Activated CD8-positive, alpha-beta memory T cell treated with anti-CD3 and anti-CD28 coated beads for 4 hours (primary cell): ENCODE measurements around the gene WDFY4.

Source experiments
- DNase-seq, 2 donors: peaks; one replicate each; pipeline ENCODE4 v3.0.0-alpha.2; 2020; ENCODE audit warnings: low read depth in 2 of 2

The WDFY4 gene

DNA sequence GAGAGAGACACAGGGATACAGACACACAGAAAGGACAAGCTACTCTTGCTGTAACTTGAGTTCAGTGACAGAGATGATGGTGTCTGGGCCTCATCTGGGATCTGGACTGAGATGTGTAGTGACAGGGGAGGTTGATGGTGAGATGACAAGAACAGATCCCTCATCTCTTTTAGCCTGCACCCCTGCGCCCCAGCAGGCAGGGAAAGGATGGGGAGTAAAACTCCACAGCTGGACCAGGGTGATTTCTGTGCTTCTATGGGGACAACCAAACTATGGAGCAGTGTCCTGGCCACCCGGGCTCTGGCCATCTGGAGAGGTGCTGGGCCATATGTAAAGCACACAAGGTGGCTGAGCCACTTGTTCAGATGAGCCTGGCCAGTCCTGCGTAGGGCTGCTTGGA lies 259.5 kb downstream of the WDFY4 start:
- DNase-seq: no peak

DNA sequence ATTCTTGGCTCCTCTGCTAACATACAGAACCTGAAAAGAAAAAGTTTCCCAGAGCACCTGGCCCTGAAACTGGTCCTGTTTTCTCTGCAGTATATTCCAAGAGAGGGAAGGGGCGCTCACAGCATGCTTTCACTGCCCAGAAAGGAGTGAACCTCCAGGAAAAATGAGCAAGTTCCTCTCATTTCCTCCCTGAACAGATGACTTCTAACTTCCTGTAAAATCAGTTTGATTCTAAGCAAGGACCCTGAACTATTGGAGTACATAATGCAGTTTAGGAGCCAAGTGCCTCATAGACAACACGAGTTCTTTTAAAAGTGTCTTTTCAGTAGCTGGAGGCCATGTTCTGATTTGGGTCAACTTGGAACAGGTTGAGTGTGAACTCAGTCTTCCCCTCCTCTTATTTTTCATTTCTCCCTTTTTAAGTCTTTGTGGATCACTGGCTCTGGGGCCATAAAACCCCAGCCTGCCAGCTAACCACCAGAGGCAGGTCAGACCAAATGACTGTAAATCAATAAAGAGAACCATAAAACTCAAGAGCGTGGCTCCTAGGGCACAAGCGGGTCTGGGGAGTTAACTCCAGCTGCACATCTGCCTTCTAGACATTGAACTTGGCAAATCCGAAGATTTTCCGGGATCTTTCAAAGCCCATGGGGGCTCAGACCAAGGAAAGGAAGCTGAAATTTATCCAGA lies 260.9 kb downstream of the WDFY4 start:
- no peak for DNase-seq

DNA sequence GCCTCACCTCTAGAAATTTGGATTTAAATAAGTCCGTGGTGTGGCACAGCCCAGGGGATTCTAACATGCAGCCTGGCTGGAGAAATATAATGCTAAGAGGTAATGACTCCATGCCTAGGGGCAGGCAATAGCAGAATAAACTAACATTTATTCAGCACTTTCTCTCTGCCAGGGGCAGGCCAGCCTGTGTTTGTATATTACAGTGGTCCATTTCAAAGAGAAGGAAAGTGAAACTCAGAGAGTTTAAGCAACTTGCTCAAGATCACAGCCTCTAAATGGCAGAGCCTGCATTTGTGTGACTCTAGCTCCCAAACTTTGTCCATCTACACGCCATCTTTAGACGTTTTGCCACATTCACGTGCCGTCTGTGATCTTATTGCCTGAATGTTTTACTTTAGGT lies 261.7 kb downstream of the WDFY4 start:
- DNase-seq: no peak

DNA sequence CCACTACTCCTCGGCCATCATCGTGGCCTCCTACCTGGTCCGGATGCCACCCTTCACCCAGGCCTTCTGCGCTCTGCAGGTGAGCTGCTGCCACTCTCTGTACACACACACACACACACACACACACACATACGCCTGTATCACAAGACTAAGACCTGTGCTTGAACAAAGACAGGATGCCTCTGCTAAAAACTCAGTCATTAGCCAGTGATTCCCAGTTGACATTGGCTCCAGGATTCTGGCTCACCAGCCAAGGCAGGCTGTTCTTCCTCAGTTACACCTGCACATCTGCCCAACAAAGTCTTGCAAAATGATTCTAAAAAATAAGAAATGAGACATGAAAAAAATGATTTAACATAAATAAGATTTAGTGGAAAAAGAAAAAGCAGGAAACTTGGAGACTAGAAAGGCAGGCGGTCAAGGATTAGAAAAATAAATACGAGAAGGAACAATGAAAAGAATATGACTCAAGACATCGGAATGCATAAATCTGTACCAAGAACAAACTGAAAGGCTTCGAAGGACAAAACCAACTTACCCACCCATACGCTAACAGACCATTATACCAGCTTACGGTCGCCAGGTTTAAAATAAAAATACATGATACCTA lies 262.3 kb downstream of the WDFY4 start:
- DNase-seq: no peak

DNA sequence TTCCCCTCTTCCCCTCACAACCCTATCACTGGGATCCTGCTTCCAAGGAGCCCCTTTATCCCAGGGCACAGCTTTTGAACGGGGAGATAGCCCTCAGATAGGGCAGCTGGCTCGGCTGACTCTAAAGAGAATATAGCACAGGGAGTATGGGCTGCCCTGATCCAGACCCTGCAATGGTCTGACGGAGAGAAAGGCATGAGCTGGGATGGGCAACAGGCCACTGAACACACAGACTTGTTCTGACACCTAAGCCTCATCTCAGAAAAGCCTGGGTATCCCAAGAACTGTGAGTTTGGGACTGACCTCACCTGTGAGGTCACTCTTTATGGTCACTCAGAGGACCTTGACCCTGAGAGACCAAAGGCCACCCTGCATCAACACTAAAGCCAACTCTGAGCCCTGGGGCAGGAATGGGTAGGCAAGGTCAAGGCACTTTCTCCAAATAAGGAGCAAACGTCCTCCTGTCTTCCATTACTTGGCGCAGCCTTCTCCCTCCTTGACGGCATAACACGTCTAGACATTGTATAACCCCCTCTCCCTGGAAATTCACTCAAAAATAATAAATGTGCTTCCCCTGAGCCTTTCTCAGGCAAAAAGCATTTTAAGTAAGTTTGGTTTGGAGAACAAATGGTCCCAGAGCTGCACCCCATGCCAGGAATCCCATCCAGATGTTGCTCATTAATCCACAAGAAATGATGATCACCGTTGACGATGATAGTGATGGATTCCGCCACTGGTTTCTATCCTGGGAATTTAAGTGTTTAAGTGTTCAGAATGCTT lies 263.2 kb downstream of the WDFY4 start:
- DNase-seq: no peak

- DNase-seq: no peak
These were observed 263.9 kb downstream of the WDFY4 start for GRCh38 chr10:48948470-48949037.

DNA sequence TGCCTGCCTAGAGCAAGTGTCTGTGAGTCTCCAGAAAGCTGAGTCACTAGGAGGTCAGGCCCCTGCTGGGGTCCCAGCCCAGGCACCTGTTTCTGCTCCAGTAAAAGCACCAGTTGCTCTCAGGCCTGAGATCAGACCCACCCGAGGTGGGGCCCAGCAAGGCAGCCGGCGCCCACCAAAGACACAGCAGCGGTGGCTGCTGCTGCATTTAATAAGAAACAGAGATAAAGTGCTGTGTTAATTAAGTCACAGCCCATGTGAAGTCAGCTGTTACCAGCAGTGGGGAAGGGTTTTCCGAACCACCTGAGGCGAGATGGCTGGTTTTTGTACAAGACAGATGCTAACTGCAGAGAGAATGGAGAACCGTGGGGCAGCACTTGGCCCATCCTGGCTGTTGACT lies 267.0 kb downstream of the WDFY4 start:
- DNase-seq: no peak

GRCh38 chr10:48957361-48958151 lies 272.9 kb downstream of the WDFY4 start:
- no peak for DNase-seq

GRCh38 chr10:48958598-48959190 lies 274.0 kb downstream of the WDFY4 start:
- no peak for DNase-seq

- DNase-seq: no peak
These were observed 279.4 kb downstream of the WDFY4 start for GRCh38 chr10:48964038-48964437.

- DNase-seq: no peak
These were observed 280.8 kb downstream of the WDFY4 start for GRCh38 chr10:48965460-48965859.

GRCh38 chr10:48968036-48968435 lies 283.4 kb downstream of the WDFY4 start:
- DNase-seq: no peak

DNA sequence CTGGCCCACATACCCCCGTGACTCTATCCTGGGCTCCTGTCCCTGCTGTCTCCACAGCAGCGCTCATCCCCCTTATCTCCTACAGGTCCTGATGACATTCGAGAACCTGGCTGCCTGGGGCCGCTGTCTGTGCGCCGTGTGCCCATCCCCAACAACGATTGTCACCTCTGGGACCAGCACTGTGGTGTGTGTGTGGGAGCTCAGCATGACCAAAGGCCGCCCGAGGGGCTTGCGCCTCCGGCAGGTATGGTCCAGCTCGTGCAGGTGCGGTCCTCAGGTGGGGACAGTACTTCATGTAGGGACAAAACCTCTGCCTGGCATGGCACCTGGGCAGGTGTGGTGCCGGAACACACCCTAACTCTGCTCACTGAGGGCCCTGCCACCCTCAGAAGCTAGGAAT lies 285.4 kb downstream of the WDFY4 start:
- DNase-seq: no peak

- no peak for DNase-seq
These were observed 286.0 kb downstream of the WDFY4 start for GRCh38 chr10:48970654-48971053.

GRCh38 chr10:48973065-48973464 lies 288.4 kb downstream of the WDFY4 start:
- no peak for DNase-seq

DNA sequence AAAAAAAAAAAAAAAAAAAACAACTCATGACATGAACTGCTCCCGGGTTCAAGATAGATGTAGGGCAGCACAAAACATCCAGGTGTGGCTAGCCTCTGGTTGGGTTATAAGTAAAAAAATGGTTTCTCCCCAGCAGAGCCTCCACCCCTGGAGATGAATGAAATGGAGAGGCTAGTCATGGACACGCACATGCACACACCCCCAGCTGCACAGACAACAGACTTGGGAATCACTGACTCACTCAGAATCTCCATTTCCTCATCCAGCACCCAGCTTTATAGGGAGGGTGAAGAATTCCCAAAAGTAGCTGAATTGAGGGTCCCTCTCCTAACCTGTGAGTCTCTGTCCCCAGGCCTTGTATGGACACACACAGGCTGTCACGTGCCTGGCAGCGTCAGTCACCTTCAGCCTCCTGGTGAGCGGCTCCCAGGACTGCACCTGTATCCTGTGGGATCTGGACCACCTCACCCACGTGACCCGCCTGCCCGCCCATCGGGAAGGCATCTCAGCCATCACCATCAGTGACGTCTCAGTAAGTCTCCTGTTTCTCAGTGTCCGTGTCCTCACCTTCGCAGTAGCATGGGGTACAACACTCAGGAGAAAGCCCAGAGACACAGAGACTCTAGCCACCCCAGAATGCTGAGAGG lies 290.0 kb downstream of the WDFY4 start:
- DNase-seq: no peak

DNA sequence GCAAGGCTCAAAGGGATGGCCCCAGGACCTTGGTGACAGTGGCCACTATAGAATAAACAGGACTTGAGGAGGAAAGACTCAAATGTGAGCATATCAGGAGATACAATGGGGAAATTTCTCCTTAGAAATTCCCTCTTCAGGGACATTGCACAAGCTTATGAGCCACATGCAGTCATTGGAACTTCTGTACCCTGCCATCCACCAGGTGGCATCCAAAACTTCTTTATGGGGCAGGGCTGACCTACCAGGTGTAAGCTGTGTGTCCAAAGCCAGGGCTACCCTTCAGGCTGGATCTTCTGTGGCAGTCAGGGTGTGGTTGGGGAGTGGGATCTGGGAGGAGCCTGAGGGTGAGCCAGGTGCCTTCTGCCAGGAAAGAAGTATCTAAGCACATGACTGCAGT lies 291.5 kb downstream of the WDFY4 start:
- DNase-seq: no peak

GRCh38 chr10:48978318-48978717 lies 293.6 kb downstream of the WDFY4 start:
- DNase-seq: no peak

DNA sequence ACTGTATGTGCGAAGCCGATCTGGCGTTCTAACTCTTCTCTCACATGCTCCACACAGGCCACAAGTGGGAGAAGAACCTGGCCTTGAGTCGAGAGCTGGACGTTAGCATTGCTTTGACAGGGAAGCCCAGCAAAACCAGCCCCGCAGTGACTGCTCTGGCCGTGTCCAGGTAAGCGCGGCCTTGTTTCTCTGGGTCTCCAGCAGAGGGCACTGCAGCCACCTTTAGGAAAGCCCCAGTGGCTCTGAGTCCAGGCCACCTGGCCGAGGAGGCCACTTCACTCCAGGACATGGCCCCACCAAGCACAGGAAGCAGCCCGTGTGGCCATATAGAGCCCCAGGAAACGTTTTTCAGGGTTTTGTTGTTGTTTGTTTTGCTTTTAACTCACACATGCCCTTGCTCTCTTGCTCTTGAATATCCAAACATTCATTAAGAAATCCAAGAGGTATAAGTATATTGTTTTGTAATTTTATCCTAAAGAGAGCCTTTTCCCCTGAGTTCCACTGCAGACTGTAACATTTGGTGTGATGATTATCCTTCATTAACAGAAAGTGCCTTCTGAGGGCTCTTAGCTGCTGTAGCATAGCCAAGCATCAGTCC lies 296.7 kb downstream of the WDFY4 start:
- no peak for DNase-seq

GRCh38 chr10:48982584-48982983 lies 297.9 kb downstream of the WDFY4 start:
- DNase-seq: no peak
